HUES64 (cell line): ENCODE results near the gene DUSP16.
A peak's percentile ranks its signal among the peaks of the same experiment; 100 is the strongest.

ENCODE experiments used
- H3K27ac ChIP-seq: 2 replicates; pipeline ENCODE4 v1.7.0; 2013; ENCODE audit warnings: low read depth, low read length, inconsistent platforms
- H3K27me3 ChIP-seq: 2 replicates; pipeline ENCODE4 v1.6.1; 2013; ENCODE audit warnings: mild to moderate bottlenecking, low read length; ENCODE audit not compliant: insufficient read depth
- H3K36me3 ChIP-seq: 2 replicates; pipeline ENCODE4 v1.6.1; 2013; ENCODE audit warnings: mild to moderate bottlenecking, low read length; ENCODE audit not compliant: insufficient read depth
- H3K4me1 ChIP-seq: 2 replicates; pipeline ENCODE4 v1.6.1; 2013; ENCODE audit warnings: mild to moderate bottlenecking, low read length, moderate library complexity; ENCODE audit not compliant: insufficient read depth
- H3K4me3 ChIP-seq: 2 replicates; pipeline ENCODE4 v1.5.1; 2013; ENCODE audit warnings: mild to moderate bottlenecking, low read length, moderate library complexity
- H3K9ac ChIP-seq: 2 replicates; pipeline ENCODE4 v1.6.1; 2013; ENCODE audit warnings: mild to moderate bottlenecking, low read depth, low read length
- H3K9me3 ChIP-seq: 2 replicates; pipeline ENCODE4 v1.6.1; 2013; ENCODE audit warnings: low read depth, low read length; ENCODE audit not compliant: insufficient read depth
- WGBS: fragments of 150-250, 120-280 bp; methylation state at CpG from one replicate; pipeline ENCODE4 v1.1.7; 2013; ENCODE audit warnings: missing lambda C conversion rate; 5-methylcytosine and 5-hydroxymethylcytosine counted together

The DUSP16 gene

DNA sequence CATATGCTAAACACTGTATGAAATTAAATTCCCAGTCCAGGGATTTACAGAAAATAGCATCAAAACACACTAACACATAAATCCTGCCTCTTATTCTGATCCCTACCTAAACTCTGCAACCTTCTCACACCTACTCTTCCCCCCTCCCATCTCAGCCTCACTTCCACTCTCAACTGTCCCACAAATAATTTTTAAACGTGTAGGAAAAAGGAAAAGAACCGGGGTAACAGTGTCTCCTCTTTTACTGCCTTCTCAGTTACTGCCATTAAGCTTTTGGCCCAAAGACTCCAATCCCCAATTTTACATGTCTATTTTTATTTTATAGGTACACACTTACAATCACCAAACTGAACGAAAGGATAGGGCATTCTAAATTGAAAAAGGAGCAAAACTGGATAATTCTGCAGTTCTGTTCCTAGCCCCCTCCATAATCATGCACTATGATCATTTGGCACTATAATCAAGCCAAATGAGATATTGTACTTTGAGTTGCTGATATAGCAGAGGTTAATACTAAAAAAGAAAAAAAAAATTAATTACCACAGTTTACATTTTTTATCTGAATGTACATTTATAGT, 2.9 kb downstream of the DUSP16 start:
- peak overlapping the region; percentile 89 for H3K4me3 ChIP-seq
- no peaks in the 10 kb centered on the region for H3K27me3 ChIP-seq
- peak overlapping the region; percentile 75; the same call in 1 of the 2 replicates for H3K9ac ChIP-seq
- no peak overlapping the region for H3K27ac ChIP-seq
- no peaks in the 10 kb centered on the region for H3K36me3 ChIP-seq
- 0 out of 2 replicates have a peak, but pooled peaks cover under 1% of the 10 kb centered on the region for H3K9me3 ChIP-seq
- peaks cover 39% of the 10 kb centered on the region for H3K4me1 ChIP-seq
- WGBS = 30% methylated on average over 2 of the region's 3 CpGs

DNA sequence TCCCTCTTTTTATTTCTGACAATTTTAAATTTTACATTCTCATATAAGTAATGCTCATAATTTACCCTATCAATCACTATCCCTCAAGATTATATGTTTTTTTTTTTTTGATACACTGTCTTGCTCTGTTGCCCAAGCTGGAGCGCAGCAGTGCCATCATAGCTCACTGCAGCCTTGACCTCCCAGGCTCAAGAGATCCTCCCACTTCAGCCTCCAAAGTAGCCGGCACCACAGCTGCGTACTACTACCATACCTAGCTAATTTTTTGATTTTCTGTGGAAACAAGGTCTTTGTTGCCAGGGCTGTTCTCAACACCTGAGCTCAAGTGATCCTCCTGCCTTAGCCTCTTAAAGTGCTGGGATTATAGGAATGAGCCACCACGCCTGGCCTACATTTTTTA, 4.4 kb downstream of the DUSP16 start:
- Histone ChIP-seq H3K27ac (0 out of 2 replicates have a peak overlapping the region, but pooled peaks have one; percentile 33), H3K9ac (no peak overlapping the region), H3K4me3 (peak overlapping the region; percentile 89; the same call in 1 of the 2 replicates), H3K36me3 (0 out of 2 replicates have a peak, but pooled peaks cover 1% of the 10 kb centered on the region), H3K4me1 (peaks cover 34% of the 10 kb centered on the region), H3K9me3 (no peaks in the 10 kb centered on the region), H3K27me3 (no peaks in the 10 kb centered on the region)
- 82% methylated on average over 3 of the region's 4 CpGs for WGBS

- no peaks in the 10 kb centered on the region for H3K27me3 ChIP-seq
- 0 out of 2 replicates have a peak, but pooled peaks cover 6% of the 10 kb centered on the region for H3K36me3 ChIP-seq
- H3K27ac ChIP-seq = 0 out of 2 replicates have a peak overlapping the region, but pooled peaks have one; percentile 33
- WGBS = 65% methylated on average over 2 of the region's 3 CpGs
- H3K9ac ChIP-seq = no peak overlapping the region
- H3K4me3 ChIP-seq = peak overlapping the region; percentile 26; the same call in 1 of the 2 replicates
- H3K4me1 ChIP-seq = peaks cover 31% of the 10 kb centered on the region
- H3K9me3 ChIP-seq = no peaks in the 10 kb centered on the region
These were observed 4.9 kb downstream of the DUSP16 start for GRCh38 chr12:12557733-12558132.

- Histone ChIP-seq H3K27me3 (no peaks in the 10 kb centered on the region), H3K9me3 (no peaks in the 10 kb centered on the region), H3K4me3 (no peak overlapping the region), H3K9ac (no peak overlapping the region), H3K36me3 (0 out of 2 replicates have a peak, but pooled peaks cover 6% of the 10 kb centered on the region), H3K4me1 (peaks cover 29% of the 10 kb centered on the region), H3K27ac (no peak overlapping the region)
- 89% methylated on average over 3 of the region's 4 CpGs for WGBS
These were observed 7.0 kb downstream of the DUSP16 start for GRCh38 chr12:12555656-12556055.

- no peaks in the 10 kb centered on the region for H3K27me3 ChIP-seq
- WGBS = 93% methylated on average over 3 of the region's 3 CpGs
- H3K4me1 ChIP-seq = peaks cover 10% of the 10 kb centered on the region
These were observed 9.4 kb downstream of the DUSP16 start for GRCh38 chr12:12553208-12553785.

GRCh38 chr12:12551115-12551514, 11.5 kb downstream of the DUSP16 start:
- peaks cover 5% of the 10 kb centered on the region; the same call in 1 of the 2 replicates for H3K4me1 ChIP-seq
- H3K9me3 ChIP-seq = no peaks in the 10 kb centered on the region
- H3K27ac ChIP-seq = no peak overlapping the region
- 0 out of 2 replicates have a peak, but pooled peaks cover 6% of the 10 kb centered on the region for H3K36me3 ChIP-seq
- no peaks in the 10 kb centered on the region for H3K27me3 ChIP-seq
- WGBS = 85% methylated on average over 7 of the region's 7 CpGs
- no peak overlapping the region for H3K4me3 ChIP-seq
- H3K9ac ChIP-seq = no peak overlapping the region

More at GRCh38 chr12:12553208-12553785, 9.4 kb downstream of the DUSP16 start:
- Histone ChIP-seq H3K27ac (no peak overlapping the region), H3K4me3 (no peak overlapping the region), H3K9me3 (no peaks in the 10 kb centered on the region), H3K9ac (no peak overlapping the region), H3K36me3 (0 out of 2 replicates have a peak, but pooled peaks cover 6% of the 10 kb centered on the region)

- no CpG with 5 or more reads among the region's 2 CpGs for WGBS
- H3K9ac ChIP-seq = no peak overlapping the region
- no peaks in the 10 kb centered on the region for H3K27me3 ChIP-seq
- H3K27ac ChIP-seq = no peak overlapping the region
- peaks cover 5% of the 10 kb centered on the region; the same call in 1 of the 2 replicates for H3K4me1 ChIP-seq
- 0 out of 2 replicates have a peak, but pooled peaks cover 6% of the 10 kb centered on the region for H3K36me3 ChIP-seq
- no peak overlapping the region for H3K4me3 ChIP-seq
- H3K9me3 ChIP-seq = no peaks in the 10 kb centered on the region
These were observed 12.4 kb downstream of the DUSP16 start for GRCh38 chr12:12550277-12550676.

DNA sequence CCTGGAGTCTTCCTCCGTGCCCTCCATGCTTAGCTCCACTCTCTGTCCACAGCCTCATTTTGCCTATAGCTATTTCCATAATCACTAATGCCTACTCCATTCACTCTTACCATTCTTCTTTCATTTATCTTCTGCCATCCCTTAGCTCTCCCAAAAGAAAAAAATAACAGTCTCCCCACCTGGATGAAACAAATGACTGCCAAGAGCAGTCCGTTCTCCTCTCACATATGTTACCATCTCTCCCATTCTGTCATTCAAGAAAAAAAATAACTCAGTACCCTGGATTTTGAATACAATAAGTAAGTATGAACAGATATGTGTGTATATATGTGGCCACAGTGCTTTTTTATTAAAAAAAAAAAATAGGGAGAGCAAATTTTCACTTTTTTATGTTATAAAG, 13.2 kb downstream of the DUSP16 start:
- Histone ChIP-seq H3K9ac (no peak overlapping the region), H3K36me3 (0 out of 2 replicates have a peak, but pooled peaks cover 6% of the 10 kb centered on the region), H3K9me3 (no peaks in the 10 kb centered on the region), H3K4me1 (peaks cover 5% of the 10 kb centered on the region; the same call in 1 of the 2 replicates), H3K4me3 (no peak overlapping the region), H3K27ac (no peak overlapping the region), H3K27me3 (no peaks in the 10 kb centered on the region)
- 88% methylated on average over 2 of the region's 2 CpGs for WGBS

- Histone ChIP-seq H3K9me3 (no peaks in the 10 kb centered on the region), H3K27ac (no peak overlapping the region), H3K4me1 (peaks cover 5% of the 10 kb centered on the region; the same call in 1 of the 2 replicates), H3K4me3 (no peak overlapping the region), H3K36me3 (0 out of 2 replicates have a peak, but pooled peaks cover 6% of the 10 kb centered on the region), H3K27me3 (no peaks in the 10 kb centered on the region), H3K9ac (no peak overlapping the region)
- 94% methylated on average over 2 of the region's 2 CpGs for WGBS
These were observed 13.9 kb downstream of the DUSP16 start for GRCh38 chr12:12548713-12549112.

DNA sequence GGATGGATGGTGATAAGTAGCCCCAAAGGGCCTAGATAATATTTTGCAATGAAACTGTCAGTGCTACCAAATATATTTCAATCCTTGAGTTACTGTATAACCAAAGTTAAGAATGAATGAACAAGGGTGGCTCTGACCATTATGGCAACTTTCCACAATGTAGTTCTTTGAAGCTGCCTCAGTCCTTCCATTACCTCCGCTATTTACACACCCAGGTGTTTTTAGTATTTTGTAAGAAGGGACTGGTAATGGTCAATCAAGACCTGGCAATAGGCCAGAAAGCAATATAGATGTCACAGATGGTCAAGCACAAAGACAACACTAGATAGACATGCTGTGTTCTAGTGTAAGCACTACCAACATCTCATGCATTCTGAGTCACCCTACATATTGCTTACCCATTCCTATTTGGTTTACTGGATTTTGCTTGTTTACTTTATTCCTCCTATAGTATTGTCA, 16.3 kb downstream of the DUSP16 start:
- no CpG with 5 or more reads among the region's 1 CpG for WGBS
- no peak overlapping the region for H3K9ac ChIP-seq
- no peaks in the 10 kb centered on the region for H3K9me3 ChIP-seq
- H3K27ac ChIP-seq = no peak overlapping the region
- no peaks in the 10 kb centered on the region for H3K27me3 ChIP-seq
- peaks cover 5% of the 10 kb centered on the region; the same call in 1 of the 2 replicates for H3K4me1 ChIP-seq
- no peak overlapping the region for H3K4me3 ChIP-seq
- H3K36me3 ChIP-seq = no peaks in the 10 kb centered on the region; the same call in 1 of the 2 replicates

DNA sequence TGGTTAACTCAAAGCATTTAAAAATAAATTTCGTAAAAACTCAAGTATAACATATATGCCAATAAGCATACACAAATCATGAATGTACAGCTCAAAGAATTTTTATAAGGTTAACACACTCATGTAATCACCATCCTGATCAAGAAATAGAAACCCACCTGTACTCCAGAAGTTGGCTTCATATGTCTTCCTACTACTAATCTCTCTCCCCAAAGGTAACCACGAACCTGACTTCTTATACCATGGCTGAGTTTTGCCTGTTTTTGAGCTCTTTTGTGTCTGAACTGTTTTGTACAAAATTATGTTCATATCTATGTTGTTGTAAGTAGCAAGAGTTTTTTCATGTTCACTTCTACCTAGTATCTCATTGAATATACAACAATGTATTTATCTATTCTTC, 18.7 kb downstream of the DUSP16 start:
- no peak overlapping the region for H3K4me3 ChIP-seq
- no peaks in the 10 kb centered on the region; the same call in 1 of the 2 replicates for H3K4me1 ChIP-seq
- no peaks in the 10 kb centered on the region; the same call in 1 of the 2 replicates for H3K36me3 ChIP-seq
- H3K9ac ChIP-seq = no peak overlapping the region
- H3K9me3 ChIP-seq = no peaks in the 10 kb centered on the region
- H3K27me3 ChIP-seq = no peaks in the 10 kb centered on the region
- WGBS = 100% methylated on average over 2 of the region's 2 CpGs
- H3K27ac ChIP-seq = no peak overlapping the region
